Testis (tissue), 3 donors: ENCODE data around the gene ANKRD13A. TPM values are rescaled to one million over a fixed set of nuclear protein-coding genes. Genes with fewer than 3 reads are reported as not detected.
"Not testable (repeated sequence)": the region's sequence is repeated elsewhere in the genome, so short reads cannot be mapped to it uniquely, and the experiment has no call there.

Experiments
- DNase-seq: peaks from one replicate; pipeline ENCODE4 v3.0.0-alpha.2; 2019
- H3K27ac ChIP-seq, 2 donors: fragments of 200-600 bp; sonication (generic); one replicate each; pipeline ENCODE4 v1.5.1; 2019
- H3K27me3 ChIP-seq: fragments of 200-600 bp; sonication (generic); one replicate; pipeline ENCODE4 v1.5.1; 2019
- H3K36me3 ChIP-seq: fragments of 200-600 bp; sonication (generic); one replicate; pipeline ENCODE4 v1.5.1; 2017; ENCODE audit warnings: low read depth; ENCODE audit errors: missing control alignments
- H3K4me1 ChIP-seq: fragments of 200-600 bp; sonication (generic); one replicate; pipeline ENCODE4 v1.5.1; 2019
- H3K4me3 ChIP-seq, 2 donors: fragments of 200-600 bp; sonication (generic); one replicate each; pipeline ENCODE4 v1.5.1; 2017 to 2019
- H3K9me3 ChIP-seq: fragments of 200-600 bp; sonication (generic); one replicate; pipeline ENCODE4 v1.5.1; 2017
- CTCF ChIP-seq, 3 experiments: fragments of 450-650 bp in 2 of 3; fragments of 200-600 bp in 1 of 3; sonication (generic) in 1 of 3; IDR thresholded peaks; one replicate each; pipeline ENCODE4 v1.5.1; 2016 to 2019; ENCODE audit warnings: antibody characterized with exemption in 3 of 3, mild to moderate bottlenecking in 2 of 3, moderate library complexity in 1 of 3
- POLR2A ChIP-seq: fragments of 450-650 bp; IDR thresholded peaks from one replicate; pipeline ENCODE4 v1.6.1; 2017; ENCODE audit warnings: antibody characterized with exemption, mild to moderate bottlenecking, moderate library complexity
- whole genome bisulfite sequencing, 2 donors: methylation state at CpG; one replicate each; pipeline ENCODE4 v1.1.5; 2018; 5-methylcytosine and 5-hydroxymethylcytosine counted together
- intact Hi-C: fragments of 100-400 bp; cut with DNase I; formaldehyde crosslinking; loops from one replicate; pipeline ENCODE4 v1.15.1; 2023; ENCODE audit warnings: low total_unique reads
- polyA plus RNA-seq: library from polyadenylated mRNA; stranded (reverse); fragments of 350-450 nt; fragmentation: Illumina TruSeq; extraction: RNeasy Lipid Tissue Mini Kit (QIAGEN cat#74804); gene quantifications from one replicate; pipeline ENCODE4 v1.2.3, GENCODE V29; 2014; ENCODE audit warnings: low read depth, low replicate concordance; ENCODE audit not compliant: insufficient read depth
- total RNA-seq, 2 donors: library from RNA; depleted of rRNA; stranded (reverse); fragments of >200 nt; gene quantifications; one replicate each; pipeline ENCODE4 v1.2.3, GENCODE V29; 2016

Gene ANKRD13A
- total and polyA plus RNA-seq, 3 donors from 2014 or later = 129 to 165 (median 156) TPM

- WGBS, 2 donors = 97 to 98% methylated on average over 4 of the region's 4 CpGs
- TF ChIP-seq POLR2A (no peak), CTCF (IDR thresholded peaks at IDR 0.05) (no peak)
- Histone ChIP-seq H3K4me3 (no peak overlapping the region), H3K9me3 (no peaks in the 10 kb centered on the region), H3K27me3 (no peaks in the 10 kb centered on the region), H3K27ac (no peak overlapping the region), H3K4me1 (no peaks in the 10 kb centered on the region), H3K36me3 (no peaks in the 10 kb centered on the region)
- intact Hi-C loops = no loop called here
- no peak for DNase-seq
Measured at GRCh38 chr12:110006115-110006514, 6.9 kb downstream of the ANKRD13A start.

GRCh38 chr12:110007881-110008280 is 8.7 kb downstream of the ANKRD13A start:
- Histone ChIP-seq H3K4me3 (no peak overlapping the region), H3K27me3 (no peaks in the 10 kb centered on the region), H3K27ac (no peak overlapping the region), H3K36me3 (no peaks in the 10 kb centered on the region), H3K9me3 (no peaks in the 10 kb centered on the region), H3K4me1 (no peaks in the 10 kb centered on the region)
- no peak for TF ChIP-seq CTCF (IDR thresholded peaks at IDR 0.05)
- TF ChIP-seq POLR2A = no peak
- intact Hi-C loops = no loop called here
- DNase-seq = no peak

DNA sequence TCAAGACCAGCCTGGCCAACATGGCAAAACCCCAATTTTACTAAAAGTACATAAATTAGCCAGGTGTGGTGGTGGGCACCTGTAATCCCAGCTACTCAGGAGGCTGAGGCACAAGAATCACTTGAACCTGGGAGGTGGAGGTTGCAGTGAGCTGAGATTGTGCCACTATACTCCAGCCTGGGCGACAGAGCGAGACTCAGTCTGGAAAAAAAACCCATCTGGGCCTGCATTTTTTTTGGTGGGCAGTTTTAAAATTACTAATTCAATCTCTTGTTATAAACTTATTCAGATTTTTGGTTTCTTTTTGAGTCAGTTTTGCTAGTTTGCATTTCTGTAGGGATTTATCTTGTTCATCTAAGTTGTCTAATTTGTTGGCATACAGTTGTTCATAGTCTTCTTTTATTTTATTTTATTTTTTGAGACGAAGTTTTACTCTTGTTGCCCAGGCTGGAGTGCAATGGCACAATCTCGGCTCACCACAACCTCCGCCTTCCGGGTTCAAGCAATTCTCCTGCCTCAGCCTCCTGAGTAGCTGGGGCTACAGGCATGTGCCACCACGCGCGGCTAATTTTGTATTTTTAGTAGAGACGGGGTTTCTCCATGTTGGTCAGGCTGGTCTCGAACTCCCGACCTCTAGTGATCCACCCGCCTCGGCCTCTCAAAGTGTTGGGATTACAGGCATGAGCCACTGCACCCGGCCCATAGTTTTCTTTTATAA is 9.6 kb downstream of the ANKRD13A start:
- H3K36me3 ChIP-seq, H3K4me1 ChIP-seq, DNase-seq, H3K27me3 ChIP-seq, H3K4me3 ChIP-seq, intact Hi-C loops, H3K9me3 ChIP-seq, H3K27ac ChIP-seq: not testable (repeated sequence)
- 95 to 97% methylated on average over 15 of the region's 15 CpGs for WGBS, 2 donors

GRCh38 chr12:110010853-110011723 is 11.9 kb downstream of the ANKRD13A start:
- no peaks in the 10 kb centered on the region for H3K4me1 ChIP-seq
- no peaks in the 10 kb centered on the region for H3K9me3 ChIP-seq
- no peaks in the 10 kb centered on the region for H3K36me3 ChIP-seq
- H3K27ac ChIP-seq = no peak overlapping the region
- intact Hi-C loops = no loop called here
- H3K4me3 ChIP-seq = no peak overlapping the region
- TF ChIP-seq POLR2A (no peak), CTCF (IDR thresholded peaks at IDR 0.05) (no peak)
- DNase-seq = no peak
- 90 to 91% methylated on average over 13 of the region's 13 CpGs for WGBS, 2 donors
- H3K27me3 ChIP-seq = no peaks in the 10 kb centered on the region

DNA sequence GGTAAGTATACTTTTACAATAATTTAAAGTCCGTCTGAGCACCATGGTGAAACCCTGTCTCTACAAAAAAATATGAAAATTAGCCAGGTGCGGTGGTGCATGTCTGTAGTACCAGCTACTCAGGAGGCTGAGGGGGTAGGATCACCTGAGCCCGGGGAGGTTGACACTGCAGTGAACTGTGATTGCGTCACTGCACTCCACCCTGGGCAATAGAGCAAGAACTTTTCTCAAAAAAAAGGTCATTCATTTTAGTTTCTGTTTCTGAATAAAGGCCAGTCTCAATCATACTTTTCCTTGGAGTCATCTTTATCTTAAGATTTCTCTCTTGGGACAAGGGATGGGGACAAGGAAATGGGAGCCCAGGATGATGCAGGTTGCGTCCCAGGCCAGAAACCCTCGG is 12.9 kb downstream of the ANKRD13A start:
- TF ChIP-seq POLR2A (no peak), CTCF (IDR thresholded peaks at IDR 0.05) (no peak)
- H3K27me3 ChIP-seq = no peaks in the 10 kb centered on the region
- H3K36me3 ChIP-seq = no peaks in the 10 kb centered on the region
- H3K9me3 ChIP-seq = no peaks in the 10 kb centered on the region
- 92 to 94% methylated on average over 6 of the region's 6 CpGs for WGBS, 2 donors
- H3K27ac ChIP-seq = no peak overlapping the region
- intact Hi-C loops = no loop called here
- no peak for DNase-seq
- H3K4me1 ChIP-seq = no peaks in the 10 kb centered on the region
- H3K4me3 ChIP-seq = no peak overlapping the region
